Measurements from ENCODE around the gene NNAT. TPM values are rescaled to one million over a fixed set of nuclear protein-coding genes. Genes with fewer than 3 reads are reported as not detected.

The NNAT gene
- total RNA-seq, 5 donors from 2014 or later (not counting 1 experiment from before 2014, with no cell fraction given), result 0.20 TPM; not detected in 4

- DNase-seq (no peak), ATAC-seq (replicated peaks in 1 of 4) (no peak)
- WGBS (ENCODE audit: insufficient coverage), result 59% methylated on average over 4 of the region's 4 CpGs
- peaks cover 5 to 33% of the 10 kb centered on the region in 2 experiments for H3K27me3 ChIP-seq (replicated peaks in 1 of 2; ENCODE audit: control insufficient read depth in 2 of 2, extremely low read depth in 1 of 2, insufficient read depth in 2 of 2, low read length in 1 of 2)
- H3K4me1 ChIP-seq (ENCODE audit: control insufficient read depth in 1 of 2, extremely low read depth in 1 of 2, insufficient read depth in 2 of 2, low read length in 2 of 2), result no peaks in the 10 kb centered on the region
- no peak overlapping the region for H3K27ac ChIP-seq (ENCODE audit: low read length)
- H3K27me3 Mint-ChIP-seq, result peaks cover 23 to 46% of the 10 kb centered on the region in 2 donors
- H3K9me3 ChIP-seq, result no peaks in the 10 kb centered on the region
- ChIA-PET POLR2A (no interaction called here), CTCF (no interaction called here)
- H3K4me3 ChIP-seq (ENCODE audit: control insufficient read depth in 1 of 2, extremely low read depth in 1 of 2, low read length in 1 of 2), result no peak overlapping the region
- no peak overlapping the region for H3K4me3 Mint-ChIP-seq
- H3K4me1 Mint-ChIP-seq, result no peaks in the 10 kb centered on the region
- no peaks in the 10 kb centered on the region for H3K36me3 Mint-ChIP-seq
- no peak overlapping the region for H3K27ac Mint-ChIP-seq
- H3K9me3 Mint-ChIP-seq, result no peaks in the 10 kb centered on the region
- no peaks in the 10 kb centered on the region for H3K36me3 ChIP-seq (ENCODE audit: control insufficient read depth in 2 of 2, extremely low read depth in 1 of 2, insufficient read depth in 1 of 2, low read length in 1 of 2)
These were observed 37.7 kb downstream of the NNAT start for GRCh38 chr20:37558779-37559178.

GRCh38 chr20:37559312-37560027 lies 38.4 kb downstream of the NNAT start:
- CTCF ChIA-PET, result no interaction called here
- Mint-ChIP-seq H3K4me1 (no peaks in the 10 kb centered on the region), H3K4me3 (no peak overlapping the region), H3K9me3 (no peaks in the 10 kb centered on the region), H3K27ac (no peak overlapping the region), H3K36me3 (no peaks in the 10 kb centered on the region), H3K27me3 (peaks cover 20 to 50% of the 10 kb centered on the region in 2 donors)
- 93% methylated on average over 6 of the region's 11 CpGs for WGBS (ENCODE audit: insufficient coverage)
- Histone ChIP-seq H3K36me3 (ENCODE audit: control insufficient read depth in 2 of 2, extremely low read depth in 1 of 2, insufficient read depth in 1 of 2, low read length in 1 of 2) (no peaks in the 10 kb centered on the region), H3K4me1 (ENCODE audit: control insufficient read depth in 1 of 2, extremely low read depth in 1 of 2, insufficient read depth in 2 of 2, low read length in 2 of 2) (peaks cover 0 to 3% of the 10 kb centered on the region in 2 experiments), H3K27me3 (replicated peaks in 1 of 2; ENCODE audit: control insufficient read depth in 2 of 2, extremely low read depth in 1 of 2, insufficient read depth in 2 of 2, low read length in 1 of 2) (peaks cover 8 to 40% of the 10 kb centered on the region in 2 experiments), H3K27ac (ENCODE audit: low read length) (no peak overlapping the region), H3K9me3 (no peaks in the 10 kb centered on the region), H3K4me3 (ENCODE audit: control insufficient read depth in 1 of 2, extremely low read depth in 1 of 2, low read length in 1 of 2) (no peak overlapping the region)
- POLR2A ChIA-PET, result no interaction called here
- DNase-seq, result no peak
- ATAC-seq (replicated peaks in 1 of 4), result no peak

GRCh38 chr20:37560629-37561028 lies 39.6 kb downstream of the NNAT start:
- ATAC-seq (replicated peaks in 1 of 4) (no peak), DNase-seq (no peak)
- Mint-ChIP-seq H3K4me3 (no peak overlapping the region), H3K27me3 (peaks cover 21 to 51% of the 10 kb centered on the region in 2 donors), H3K4me1 (no peaks in the 10 kb centered on the region), H3K36me3 (no peaks in the 10 kb centered on the region), H3K9me3 (no peaks in the 10 kb centered on the region), H3K27ac (no peak overlapping the region)
- no peak overlapping the region for H3K4me3 ChIP-seq (ENCODE audit: control insufficient read depth in 1 of 2, extremely low read depth in 1 of 2, low read length in 1 of 2)
- ChIA-PET POLR2A (no interaction called here), CTCF (no interaction called here)
- H3K4me1 ChIP-seq (ENCODE audit: control insufficient read depth in 1 of 2, extremely low read depth in 1 of 2, insufficient read depth in 2 of 2, low read length in 2 of 2), result peaks cover 0 to 3% of the 10 kb centered on the region in 2 experiments
- H3K36me3 ChIP-seq (ENCODE audit: control insufficient read depth in 2 of 2, extremely low read depth in 1 of 2, insufficient read depth in 1 of 2, low read length in 1 of 2), result no peaks in the 10 kb centered on the region
- no peaks in the 10 kb centered on the region for H3K9me3 ChIP-seq
- WGBS (ENCODE audit: insufficient coverage), result 80% methylated on average over 2 of the region's 4 CpGs
- peaks cover 8 to 51% of the 10 kb centered on the region in 2 experiments for H3K27me3 ChIP-seq (replicated peaks in 1 of 2; ENCODE audit: control insufficient read depth in 2 of 2, extremely low read depth in 1 of 2, insufficient read depth in 2 of 2, low read length in 1 of 2)
- H3K27ac ChIP-seq (ENCODE audit: low read length), result no peak overlapping the region

- DNase-seq, result no peak
- Mint-ChIP-seq H3K4me1 (peaks cover 2 to 4% (median 2%) of the 10 kb centered on the region in 3 donors), H3K9me3 (no peaks in the 10 kb centered on the region), H3K36me3 (no peaks in the 10 kb centered on the region), H3K27me3 (peaks cover 28 to 56% of the 10 kb centered on the region in 2 donors), H3K27ac (no peak overlapping the region), H3K4me3 (no peak overlapping the region)
- peaks cover 10 to 65% of the 10 kb centered on the region in 2 experiments for H3K27me3 ChIP-seq (replicated peaks in 1 of 2; ENCODE audit: control insufficient read depth in 2 of 2, extremely low read depth in 1 of 2, insufficient read depth in 2 of 2, low read length in 1 of 2)
- no peaks in the 10 kb centered on the region for H3K9me3 ChIP-seq
- H3K36me3 ChIP-seq (ENCODE audit: control insufficient read depth in 2 of 2, extremely low read depth in 1 of 2, insufficient read depth in 1 of 2, low read length in 1 of 2), result no peaks in the 10 kb centered on the region
- CTCF ChIA-PET, result interaction anchor here in 1 of 2 donors (1.0 kb wide), 1 partner anchor 432 kb away, joined by 3 read pairs; no protein-coding TSS in a partner anchor
- peaks cover 0 to 7% of the 10 kb centered on the region in 2 experiments for H3K4me1 ChIP-seq (ENCODE audit: control insufficient read depth in 1 of 2, extremely low read depth in 1 of 2, insufficient read depth in 2 of 2, low read length in 2 of 2)
- ATAC-seq (replicated peaks in 1 of 4), result no peak
- POLR2A ChIA-PET, result no interaction called here
- WGBS (ENCODE audit: insufficient coverage), result 93% methylated on average over 2 of the region's 3 CpGs
- H3K4me3 ChIP-seq (ENCODE audit: control insufficient read depth in 1 of 2, extremely low read depth in 1 of 2, low read length in 1 of 2), result no peak overlapping the region
- no peak overlapping the region for H3K27ac ChIP-seq (ENCODE audit: low read length)
These were observed 41.8 kb downstream of the NNAT start for GRCh38 chr20:37562695-37563480.

- 38% methylated on average over 8 of the region's 19 CpGs for WGBS (ENCODE audit: insufficient coverage)
- Histone ChIP-seq H3K4me3 (ENCODE audit: control insufficient read depth in 1 of 2, extremely low read depth in 1 of 2, low read length in 1 of 2) (no peak overlapping the region), H3K9me3 (no peaks in the 10 kb centered on the region), H3K27ac (ENCODE audit: low read length) (no peak overlapping the region), H3K27me3 (replicated peaks in 1 of 2; ENCODE audit: control insufficient read depth in 2 of 2, extremely low read depth in 1 of 2, insufficient read depth in 2 of 2, low read length in 1 of 2) (peaks cover 10 to 61% of the 10 kb centered on the region in 2 experiments), H3K36me3 (ENCODE audit: control insufficient read depth in 2 of 2, extremely low read depth in 1 of 2, insufficient read depth in 1 of 2, low read length in 1 of 2) (no peaks in the 10 kb centered on the region), H3K4me1 (ENCODE audit: control insufficient read depth in 1 of 2, extremely low read depth in 1 of 2, insufficient read depth in 2 of 2, low read length in 2 of 2) (peaks cover 0 to 7% of the 10 kb centered on the region in 2 experiments)
- no peak for ATAC-seq (replicated peaks in 1 of 4)
- Mint-ChIP-seq H3K36me3 (no peaks in the 10 kb centered on the region), H3K4me1 (peaks cover 2 to 6% (median 5%) of the 10 kb centered on the region in 3 donors), H3K27ac (no peak overlapping the region), H3K9me3 (no peaks in the 10 kb centered on the region), H3K27me3 (peaks cover 33 to 63% of the 10 kb centered on the region in 2 donors), H3K4me3 (no peak overlapping the region)
- DNase-seq, result no peak
- ChIA-PET CTCF (interaction anchor here in 1 of 2 donors (0.5 to 1.4 kb wide), 3 partner anchors 336 to 492 kb away, joined by 3 read pairs; no protein-coding TSS in a partner anchor), POLR2A (no interaction called here)
These were observed 43.0 kb downstream of the NNAT start for GRCh38 chr20:37564016-37564387.

GRCh38 chr20:37564388-37565133 lies 43.5 kb downstream of the NNAT start:
- H3K9me3 Mint-ChIP-seq, result no peaks in the 10 kb centered on the region
- Histone ChIP-seq H3K27ac (ENCODE audit: low read length) (no peak overlapping the region), H3K9me3 (no peaks in the 10 kb centered on the region), H3K36me3 (ENCODE audit: control insufficient read depth in 2 of 2, extremely low read depth in 1 of 2, insufficient read depth in 1 of 2, low read length in 1 of 2) (no peaks in the 10 kb centered on the region), H3K27me3 (replicated peaks in 1 of 2; ENCODE audit: control insufficient read depth in 2 of 2, extremely low read depth in 1 of 2, insufficient read depth in 2 of 2, low read length in 1 of 2) (peaks cover 10 to 60% of the 10 kb centered on the region in 2 experiments), H3K4me3 (ENCODE audit: control insufficient read depth in 1 of 2, extremely low read depth in 1 of 2, low read length in 1 of 2) (no peak overlapping the region), H3K4me1 (ENCODE audit: control insufficient read depth in 1 of 2, extremely low read depth in 1 of 2, insufficient read depth in 2 of 2, low read length in 2 of 2) (peaks cover 0 to 7% of the 10 kb centered on the region in 2 experiments)
- peak in 25 of 35 experiments; percentile 3 to 53 (median 21) for DNase-seq
- H3K4me3 Mint-ChIP-seq, result no peak overlapping the region
- peaks cover 2 to 6% (median 5%) of the 10 kb centered on the region in 3 donors for H3K4me1 Mint-ChIP-seq
- CTCF ChIA-PET, result interaction anchor here (0.5 to 1.4 kb wide), 4 partner anchors 335 to 491 kb away, joined by 3 read pairs; no protein-coding TSS in a partner anchor
- no peaks in the 10 kb centered on the region for H3K36me3 Mint-ChIP-seq
- H3K27me3 Mint-ChIP-seq, result peaks cover 39 to 68% of the 10 kb centered on the region in 2 donors
- peak in 2 of 4 experiments; percentile 54 to 55 for ATAC-seq (replicated peaks in 1 of 4)
- WGBS (ENCODE audit: insufficient coverage), result 7% methylated on average over 21 of the region's 34 CpGs
- H3K27ac Mint-ChIP-seq, result no peak overlapping the region
- POLR2A ChIA-PET, result no interaction called here
